ENCODE measurements around the gene SIGLEC8.

Gene SIGLEC8

DNA sequence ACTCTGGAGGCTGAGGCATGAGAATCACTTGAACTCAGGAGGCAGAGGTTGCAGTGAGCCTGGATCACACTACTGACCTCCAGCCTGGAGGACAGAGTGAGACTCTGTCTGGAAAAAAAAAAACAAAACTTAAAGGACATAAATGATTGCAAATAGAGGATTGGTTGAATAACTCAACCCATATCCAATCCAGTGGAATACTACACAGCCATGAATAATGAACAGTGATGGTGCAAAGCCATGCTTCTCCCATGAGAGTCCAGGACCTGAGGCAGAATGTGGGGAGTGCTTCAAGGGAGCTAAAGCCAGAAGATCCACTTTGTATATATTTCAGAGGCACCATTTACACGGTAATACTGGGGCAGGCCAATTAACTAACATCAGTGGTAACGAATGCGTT, 17.9 kb upstream of the SIGLEC8 start:
- DNase-seq (ENCODE audit: low read depth): no peak
- TF ChIP-seq, protein P1, sequence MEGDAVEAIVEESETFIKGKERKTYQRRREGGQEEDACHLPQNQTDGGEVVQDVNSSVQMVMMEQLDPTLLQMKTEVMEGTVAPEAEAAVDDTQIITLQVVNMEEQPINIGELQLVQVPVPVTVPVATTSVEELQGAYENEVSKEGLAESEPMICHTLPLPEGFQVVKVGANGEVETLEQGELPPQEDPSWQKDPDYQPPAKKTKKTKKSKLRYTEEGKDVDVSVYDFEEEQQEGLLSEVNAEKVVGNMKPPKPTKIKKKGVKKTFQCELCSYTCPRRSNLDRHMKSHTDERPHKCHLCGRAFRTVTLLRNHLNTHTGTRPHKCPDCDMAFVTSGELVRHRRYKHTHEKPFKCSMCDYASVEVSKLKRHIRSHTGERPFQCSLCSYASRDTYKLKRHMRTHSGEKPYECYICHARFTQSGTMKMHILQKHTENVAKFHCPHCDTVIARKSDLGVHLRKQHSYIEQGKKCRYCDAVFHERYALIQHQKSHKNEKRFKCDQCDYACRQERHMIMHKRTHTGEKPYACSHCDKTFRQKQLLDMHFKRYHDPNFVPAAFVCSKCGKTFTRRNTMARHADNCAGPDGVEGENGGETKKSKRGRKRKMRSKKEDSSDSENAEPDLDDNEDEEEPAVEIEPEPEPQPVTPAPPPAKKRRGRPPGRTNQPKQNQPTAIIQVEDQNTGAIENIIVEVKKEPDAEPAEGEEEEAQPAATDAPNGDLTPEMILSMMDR (IDR thresholded peaks at IDR 0.05; ENCODE audit: low read depth, low read length, missing control alignments): no peak
- H3K4me3 ChIP-seq (ENCODE audit: low read depth, low read length): no peak overlapping the region

DNA sequence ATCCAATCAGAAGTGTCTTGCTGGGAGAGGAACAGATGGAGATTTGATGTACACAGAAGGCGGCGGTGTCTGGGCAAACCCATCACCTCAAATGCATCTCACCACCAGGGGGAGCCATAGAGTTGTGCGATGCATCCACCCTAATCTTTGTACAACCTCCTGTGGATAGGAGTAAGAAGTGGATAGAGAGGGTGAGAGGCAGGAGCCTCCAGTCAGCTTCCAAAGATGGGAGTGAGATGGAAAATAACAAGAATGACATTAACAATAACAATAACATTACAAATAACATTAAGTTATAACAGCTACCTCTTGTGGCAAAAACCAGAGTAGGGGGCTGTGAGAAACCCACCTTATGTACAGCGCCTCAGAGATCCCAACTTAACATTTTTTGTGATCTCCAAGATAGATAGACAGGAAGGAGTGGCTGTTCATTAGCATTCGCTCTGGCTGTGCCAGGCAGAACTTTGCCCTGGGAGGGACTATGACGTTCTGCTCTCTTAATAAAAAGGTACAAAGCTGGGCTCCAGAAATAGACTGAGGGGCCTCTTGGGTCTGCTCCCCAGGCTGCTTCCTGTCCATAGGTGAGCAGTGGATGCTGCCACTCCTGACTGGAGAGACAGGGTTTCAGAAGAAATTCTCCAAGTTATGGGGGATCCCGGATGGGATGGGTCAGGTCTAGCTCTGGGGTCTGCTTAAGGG, 14.9 kb upstream of the SIGLEC8 start:
- TF ChIP-seq, protein P1 (IDR thresholded peaks at IDR 0.05; ENCODE audit: low read depth, low read length, missing control alignments): peak; percentile 87
- H3K4me3 ChIP-seq (ENCODE audit: low read depth, low read length): no peak overlapping the region
- peak; percentile 31 for DNase-seq (ENCODE audit: low read depth)

DNA sequence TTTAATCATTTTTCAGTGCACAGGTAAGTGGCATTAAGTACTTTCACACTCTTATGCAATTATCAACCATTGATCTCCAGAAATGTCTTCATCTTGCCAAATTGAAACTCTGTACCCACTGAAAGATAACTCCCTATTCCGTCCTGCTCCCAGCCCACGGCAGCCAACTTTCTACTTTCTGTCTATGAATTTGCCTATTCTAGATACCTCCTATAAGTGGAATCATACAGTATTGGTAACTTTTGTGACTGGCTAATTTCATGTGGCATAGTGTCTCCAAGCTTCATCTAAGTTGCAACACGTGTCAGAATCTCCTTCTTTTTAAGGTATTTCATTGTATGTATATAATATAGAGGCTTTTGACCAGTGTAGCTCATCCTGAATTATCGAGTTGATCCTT, 14.4 kb upstream of the SIGLEC8 start:
- TF ChIP-seq, protein P1 (IDR thresholded peaks at IDR 0.05; ENCODE audit: low read depth, low read length, missing control alignments): no peak
- no peak overlapping the region for H3K4me3 ChIP-seq (ENCODE audit: low read depth, low read length)
- DNase-seq (ENCODE audit: low read depth): no peak

DNA sequence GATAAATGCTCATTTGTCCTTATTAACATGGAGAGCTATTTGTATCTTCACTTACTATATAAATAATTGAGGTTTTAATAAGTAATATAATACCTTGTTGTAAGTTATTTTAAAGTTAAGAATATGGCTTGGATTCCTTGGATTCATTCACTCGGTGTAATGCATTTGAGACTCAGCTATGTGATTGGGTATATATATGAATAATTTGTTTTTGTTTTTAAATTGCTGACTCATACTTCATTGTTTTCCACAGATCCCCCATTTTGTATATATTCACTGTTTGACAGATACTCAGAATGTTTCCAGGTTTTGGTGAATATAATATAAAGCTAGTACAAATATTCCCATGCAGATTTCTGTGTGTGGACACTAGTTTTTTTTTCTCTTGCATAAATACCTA, 13.3 kb upstream of the SIGLEC8 start:
- no peak overlapping the region for H3K4me3 ChIP-seq (ENCODE audit: low read depth, low read length)
- DNase-seq (ENCODE audit: low read depth): no peak
- TF ChIP-seq, protein P1 (IDR thresholded peaks at IDR 0.05; ENCODE audit: low read depth, low read length, missing control alignments): no peak

DNA sequence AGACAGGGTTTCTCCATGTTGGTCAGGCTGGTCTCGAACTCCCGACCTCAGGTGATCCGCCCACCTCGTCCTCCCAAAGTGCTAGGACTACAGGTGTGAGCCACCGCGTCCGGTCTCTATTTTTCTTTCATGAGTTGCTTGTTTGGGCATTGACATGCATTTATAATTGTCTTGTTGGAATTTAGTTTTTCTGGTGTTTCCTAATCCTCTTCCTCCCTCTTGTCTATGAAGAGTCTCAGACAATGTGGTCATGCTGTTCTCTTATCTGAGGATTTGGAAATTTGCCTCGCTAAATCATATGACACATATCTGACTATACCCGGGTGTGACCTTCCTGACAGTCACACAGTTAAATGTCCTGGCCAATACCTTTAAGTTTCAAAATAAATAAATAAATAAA, 12.7 kb upstream of the SIGLEC8 start:
- no peak for DNase-seq (ENCODE audit: low read depth)
- TF ChIP-seq, protein P1 (IDR thresholded peaks at IDR 0.05; ENCODE audit: low read depth, low read length, missing control alignments): no peak
- H3K4me3 ChIP-seq (ENCODE audit: low read depth, low read length): no peak overlapping the region

DNA sequence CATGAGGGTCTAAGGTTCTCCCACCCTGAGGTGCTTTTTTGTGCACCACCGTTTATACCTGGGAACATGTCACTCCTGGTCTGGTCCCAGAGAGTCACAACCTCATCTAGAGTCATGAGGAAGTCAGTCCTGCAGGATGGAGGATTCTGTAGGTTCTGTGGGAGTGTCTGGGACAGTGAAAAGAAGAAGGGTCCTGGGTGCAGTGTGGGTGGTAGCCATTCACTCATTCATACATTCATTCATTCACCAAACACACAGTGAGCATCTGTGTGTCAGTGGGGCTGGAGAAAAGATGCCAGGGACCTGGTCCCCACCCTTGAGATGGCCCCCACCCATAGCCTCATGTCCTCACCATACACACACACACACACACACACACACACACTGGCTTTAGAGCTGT, 11.4 kb upstream of the SIGLEC8 start:
- DNase-seq (ENCODE audit: low read depth): no peak
- TF ChIP-seq, protein P1 (IDR thresholded peaks at IDR 0.05; ENCODE audit: low read depth, low read length, missing control alignments): no peak
- no peak overlapping the region for H3K4me3 ChIP-seq (ENCODE audit: low read depth, low read length)

DNA sequence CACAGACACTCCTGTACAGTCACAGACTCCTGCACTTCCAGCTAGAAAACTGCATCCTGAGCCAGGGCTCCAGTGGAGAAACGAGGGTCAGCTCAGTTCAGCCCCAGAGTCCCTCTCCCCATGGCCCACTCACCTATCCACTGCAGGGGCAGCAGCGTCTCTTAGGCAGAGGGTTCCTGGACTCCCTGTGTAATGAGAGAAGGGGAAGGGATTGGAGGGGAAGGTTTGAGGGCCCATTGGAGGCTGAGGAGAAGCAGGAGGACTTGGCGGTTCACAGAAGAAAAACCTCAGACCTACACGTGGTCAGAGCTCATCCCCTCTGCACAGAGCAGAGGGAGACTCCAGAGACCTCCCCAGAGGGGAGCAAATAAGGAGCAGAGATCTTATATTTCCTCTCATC, 10.9 kb upstream of the SIGLEC8 start:
- H3K4me3 ChIP-seq (ENCODE audit: low read depth, low read length): no peak overlapping the region
- DNase-seq (ENCODE audit: low read depth): no peak
- TF ChIP-seq, protein P1 (IDR thresholded peaks at IDR 0.05; ENCODE audit: low read depth, low read length, missing control alignments): no peak

Data from GM12864 (cell line).